Measurements from ENCODE around the gene OR1S1.

OR1S1 gene

GRCh38 chr11:58193391-58193790, 19.1 kb upstream of the OR1S1 start:
- Histone ChIP-seq H3K27me3 (no peaks in the 10 kb centered on the region), H3K4me1 (no peaks in the 10 kb centered on the region), H3K27ac (no peak overlapping the region), H4K20me1 (no peaks in the 10 kb centered on the region), H3K4me2 (no peak overlapping the region), H3K9me3 (peaks cover 6% of the 10 kb centered on the region), H3K9ac (no peak overlapping the region), H3K4me3 (no peak overlapping the region), H3K36me3 (no peaks in the 10 kb centered on the region)
- TF ChIP-seq Cebpa-rat (IDR thresholded peaks at IDR 0.05), result no peak

GRCh38 chr11:58195939-58196338, 16.6 kb upstream of the OR1S1 start:
- no peak for TF ChIP-seq Cebpa-rat (IDR thresholded peaks at IDR 0.05)
- H3K4me3 ChIP-seq, result no peak overlapping the region
- no peaks in the 10 kb centered on the region for H3K36me3 ChIP-seq
- H4K20me1 ChIP-seq, result no peaks in the 10 kb centered on the region
- H3K4me2 ChIP-seq, result no peak overlapping the region
- no peak overlapping the region for H3K27ac ChIP-seq
- H3K9me3 ChIP-seq, result peaks cover 6% of the 10 kb centered on the region
- H3K9ac ChIP-seq, result no peak overlapping the region
- no peaks in the 10 kb centered on the region for H3K27me3 ChIP-seq
- H3K4me1 ChIP-seq, result no peaks in the 10 kb centered on the region

GRCh38 chr11:58199271-58199670, 13.2 kb upstream of the OR1S1 start:
- H3K9me3 ChIP-seq, result peaks cover 6% of the 10 kb centered on the region
- H4K20me1 ChIP-seq, result no peaks in the 10 kb centered on the region
- H3K4me1 ChIP-seq, result peaks cover 6% of the 10 kb centered on the region; the same call in 1 of the 2 replicates
- no peaks in the 10 kb centered on the region for H3K36me3 ChIP-seq
- H3K9ac ChIP-seq, result no peak overlapping the region
- no peak overlapping the region for H3K27ac ChIP-seq
- no peak overlapping the region for H3K4me2 ChIP-seq
- no peak for TF ChIP-seq Cebpa-rat (IDR thresholded peaks at IDR 0.05)
- no peaks in the 10 kb centered on the region for H3K27me3 ChIP-seq
- no peak overlapping the region for H3K4me3 ChIP-seq

- Histone ChIP-seq H4K20me1 (no peaks in the 10 kb centered on the region), H3K4me2 (0 out of 2 replicates have a peak within 1 kb of the TSS, but pooled peaks have one; percentile 2), H3K4me1 (peaks cover 6% of the 10 kb centered on the region; the same call in 1 of the 2 replicates), H3K9ac (no peak within 1 kb of the TSS), H3K9me3 (no peaks in the 10 kb centered on the region), H3K4me3 (no peak within 1 kb of the TSS), H3K27me3 (no peaks in the 10 kb centered on the region), H3K36me3 (no peaks in the 10 kb centered on the region), H3K27ac (no peak within 1 kb of the TSS)
- no peak for TF ChIP-seq Cebpa-rat (IDR thresholded peaks at IDR 0.05)
These were observed 8.5 kb upstream of the OR1S1 start, which contains the start of gene OR1S2 for GRCh38 chr11:58204042-58204441. Gene OR1S2, minus strand, starts transcription at chr11:58204142. Its CDS starts 0 bp downstream, at chr11:58204142.

GRCh38 chr11:58216476-58216875, 4.0 kb downstream of the OR1S1 start:
- H3K9me3 ChIP-seq, result no peaks in the 10 kb centered on the region
- no peak for TF ChIP-seq Cebpa-rat (IDR thresholded peaks at IDR 0.05)
- H4K20me1 ChIP-seq, result no peaks in the 10 kb centered on the region
- no peak overlapping the region for H3K27ac ChIP-seq
- no peaks in the 10 kb centered on the region for H3K27me3 ChIP-seq
- no peaks in the 10 kb centered on the region for H3K36me3 ChIP-seq
- no peak overlapping the region for H3K9ac ChIP-seq
- H3K4me1 ChIP-seq, result no peaks in the 10 kb centered on the region
- no peak overlapping the region for H3K4me2 ChIP-seq
- no peak overlapping the region for H3K4me3 ChIP-seq

- TF ChIP-seq Cebpa-rat (IDR thresholded peaks at IDR 0.05), result no peak
- Histone ChIP-seq H3K4me1 (no peaks in the 10 kb centered on the region), H3K4me3 (no peak overlapping the region), H3K4me2 (no peak overlapping the region), H3K27ac (no peak overlapping the region), H3K36me3 (no peaks in the 10 kb centered on the region), H4K20me1 (no peaks in the 10 kb centered on the region), H3K9ac (no peak overlapping the region), H3K9me3 (no peaks in the 10 kb centered on the region), H3K27me3 (no peaks in the 10 kb centered on the region)
These were observed 10.2 kb downstream of the OR1S1 start for GRCh38 chr11:58222721-58223120.

GRCh38 chr11:58227956-58228615, 15.6 kb downstream of the OR1S1 start:
- Histone ChIP-seq H3K4me3 (no peak overlapping the region), H3K4me1 (no peaks in the 10 kb centered on the region)
- TF ChIP-seq Cebpa-rat (IDR thresholded peaks at IDR 0.05), result no peak

GRCh38 chr11:58243954-58244353, 31.4 kb downstream of the OR1S1 start:
- H3K4me3 ChIP-seq, result no peak overlapping the region
- H3K4me1 ChIP-seq, result no peaks in the 10 kb centered on the region
- H4K20me1 ChIP-seq, result no peaks in the 10 kb centered on the region
- no peaks in the 10 kb centered on the region for H3K27me3 ChIP-seq
- H3K9me3 ChIP-seq, result no peaks in the 10 kb centered on the region
- TF ChIP-seq Cebpa-rat (IDR thresholded peaks at IDR 0.05), result no peak
- H3K4me2 ChIP-seq, result no peak overlapping the region
- no peak overlapping the region for H3K27ac ChIP-seq
- no peaks in the 10 kb centered on the region for H3K36me3 ChIP-seq
- no peak overlapping the region for H3K9ac ChIP-seq

More at GRCh38 chr11:58227956-58228615, 15.6 kb downstream of the OR1S1 start:
- Histone ChIP-seq H4K20me1 (no peaks in the 10 kb centered on the region), H3K27me3 (no peaks in the 10 kb centered on the region), H3K27ac (no peak overlapping the region), H3K4me2 (no peak overlapping the region), H3K36me3 (no peaks in the 10 kb centered on the region), H3K9ac (no peak overlapping the region), H3K9me3 (no peaks in the 10 kb centered on the region; the same call in 1 of the 2 replicates)

GRCh38 chr11:58254936-58255335, 42.4 kb downstream of the OR1S1 start:
- no peak overlapping the region for H3K9ac ChIP-seq
- no peaks in the 10 kb centered on the region for H3K36me3 ChIP-seq
- TF ChIP-seq Cebpa-rat (IDR thresholded peaks at IDR 0.05), result no peak
- no peak overlapping the region for H3K4me3 ChIP-seq
- H3K4me2 ChIP-seq, result no peak overlapping the region
- H3K27me3 ChIP-seq, result no peaks in the 10 kb centered on the region
- no peaks in the 10 kb centered on the region for H3K4me1 ChIP-seq
- no peaks in the 10 kb centered on the region for H4K20me1 ChIP-seq
- H3K9me3 ChIP-seq, result no peaks in the 10 kb centered on the region
- no peak overlapping the region for H3K27ac ChIP-seq

- Histone ChIP-seq H3K36me3 (no peaks in the 10 kb centered on the region), H3K4me3 (no peak overlapping the region), H3K9ac (no peak overlapping the region), H3K4me2 (no peak overlapping the region), H3K27me3 (no peaks in the 10 kb centered on the region), H3K27ac (no peak overlapping the region), H3K9me3 (no peaks in the 10 kb centered on the region), H4K20me1 (no peaks in the 10 kb centered on the region), H3K4me1 (no peaks in the 10 kb centered on the region)
- no peak for TF ChIP-seq Cebpa-rat (IDR thresholded peaks at IDR 0.05)
These were observed 47.5 kb downstream of the OR1S1 start for GRCh38 chr11:58259983-58260382.

Measured in BLaER1 (cell line).